LNCaP clone FGC (cell line): Measurements from ENCODE around the gene TPT1.

Experiments used
- DNase-seq: peaks from one replicate; pipeline ENCODE4 v3.0.0-alpha.2; 2011; ENCODE audit warnings: low read depth
- H3K4me3 ChIP-seq: 2 replicates; pipeline ENCODE4 v1.5.1; 2011; ENCODE audit warnings: mild to moderate bottlenecking, low read depth, low read length, control low read depth
- CTCF ChIP-seq: IDR thresholded peaks from 2 replicates; pipeline ENCODE4 v1.5.1; 2012; ENCODE audit warnings: mild to moderate bottlenecking; ENCODE audit not compliant: control insufficient read depth, insufficient read depth; ENCODE audit errors: extremely low read depth

Gene TPT1

GRCh38 chr13:45289936-45290563, 50.9 kb downstream of the TPT1 start:
- H3K4me3 ChIP-seq, result no peak overlapping the region
- no peak for DNase-seq
- no peak for TF ChIP-seq CTCF
